H1 (cell line): ENCODE results near the gene PRICKLE1. TPM values are rescaled to one million over a fixed set of nuclear protein-coding genes. Genes with fewer than 3 reads are reported as not detected.

Source experiments
- CTCF ChIA-PET: fragments of 300-600 bp; sonication (Branson Sonifier 250); formaldehyde crosslinking; loops from one replicate; lab custom pipeline; 2021; ENCODE audit not compliant: partially characterized antibody; lab: Charles Lee
- POLR2A ChIA-PET: fragments of 300-600 bp; sonication (Branson Sonifier 250); formaldehyde crosslinking; loops from one replicate; lab custom pipeline; 2021; ENCODE audit warnings: inconsistent platforms; ENCODE audit not compliant: partially characterized antibody; lab: Charles Lee
- DNase-seq, 2 experiments: peaks; one replicate each; pipeline versions ENCODE4 v3.0.0 to v3.0.0-alpha.2; 2010 to 2022; ENCODE audit warnings: low spot score in 2 of 2, low read depth in 1 of 2, mixed read lengths in 1 of 2
- FAIRE-seq: peaks from 2 replicates; lab custom pipeline; 2011; peaks lifted over from hg19 to GRCh38; lab: Jason Lieb, UNC
- H2AFZ ChIP-seq: 2 replicates; pipeline ENCODE4 v1.8.1; 2012; ENCODE audit warnings: low read length, inconsistent platforms
- H2AK5ac ChIP-seq: 2 replicates; pipeline ENCODE4 v1.6.1; 2013; ENCODE audit warnings: low read depth, low read length
- H2BK120ac ChIP-seq: replicated peaks from 2 replicates; pipeline ENCODE3; 2013; ENCODE audit warnings: low read depth, low read length, inconsistent platforms
- H2BK12ac ChIP-seq: 2 replicates; pipeline ENCODE4 v1.6.1; 2013; ENCODE audit warnings: low read depth, low read length
- H2BK15ac ChIP-seq: 2 replicates; pipeline ENCODE4 v1.6.1; 2013; ENCODE audit warnings: low read length
- H2BK20ac ChIP-seq: 2 replicates; pipeline ENCODE4 v1.6.1; 2013; ENCODE audit warnings: low read length
- H2BK5ac ChIP-seq: 2 replicates; pipeline ENCODE4 v1.6.1; 2013; ENCODE audit warnings: low read depth, low read length
- H3K14ac ChIP-seq: 2 replicates; pipeline ENCODE4 v1.6.1; 2013; ENCODE audit warnings: inconsistent platforms; ENCODE audit not compliant: insufficient read length
- H3K18ac ChIP-seq: 2 replicates; pipeline ENCODE4 v1.6.1; 2013; ENCODE audit warnings: low read length; ENCODE audit errors: extremely low read depth
- H3K23ac ChIP-seq: 2 replicates; pipeline ENCODE4 v1.6.1; 2013; ENCODE audit warnings: inconsistent platforms; ENCODE audit not compliant: insufficient read length
- H3K23me2 ChIP-seq: 2 replicates; pipeline ENCODE4 v1.6.1; 2013; ENCODE audit warnings: low read depth, low read length
- H3K27ac ChIP-seq: 2 replicates; pipeline ENCODE4 v1.6.1; 2011; ENCODE audit warnings: low read depth, low read length, inconsistent platforms
- H3K27me3 ChIP-seq, 4 experiments: replicated peaks in 1 of 4; 1 replicate in 1 of 4; 2 replicates in 3 of 4; pipeline versions ENCODE4 v1.6.1 to v1.8.1; 2011 to 2013; ENCODE audit warnings: low read length in 3 of 4, mild to moderate bottlenecking in 3 of 4, inconsistent platforms in 2 of 4, mixed read lengths in 2 of 4, moderate library complexity in 1 of 4; ENCODE audit not compliant: control insufficient read depth in 3 of 4, insufficient read depth in 3 of 4; ENCODE audit errors: extremely low read depth in 1 of 4
- H3K36me3 ChIP-seq, 4 experiments: 2 replicates each; pipeline versions ENCODE4 v1.6.1 to v1.8.1; 2011 to 2013; ENCODE audit warnings: mild to moderate bottlenecking in 4 of 4, low read length in 3 of 4, moderate library complexity in 2 of 4, control low read depth in 1 of 4, inconsistent platforms in 1 of 4; ENCODE audit not compliant: insufficient read depth in 4 of 4, control insufficient read depth in 2 of 4
- H3K4ac ChIP-seq: replicated peaks from 2 replicates; pipeline ENCODE3; 2013; ENCODE audit warnings: low read length, low read depth, mixed read lengths, inconsistent platforms; ENCODE audit not compliant: insufficient read length
- H3K4me1 ChIP-seq, 4 experiments: replicated peaks in 1 of 4; 1 replicate in 1 of 4; 2 replicates in 3 of 4; pipeline versions ENCODE4 v1.6.1 to v1.8.1; 2011 to 2013; ENCODE audit warnings: low read length in 3 of 4, inconsistent platforms in 2 of 4, mixed read lengths in 1 of 4; ENCODE audit not compliant: insufficient read depth in 4 of 4, control insufficient read depth in 3 of 4
- H3K4me2 ChIP-seq, 2 experiments: 2 replicates each; pipeline versions ENCODE4 v1.6.1 to v1.8.1; 2011 to 2013; ENCODE audit warnings: low read depth in 2 of 2, low read length in 2 of 2, control low read depth in 1 of 2, inconsistent platforms in 1 of 2, mild to moderate bottlenecking in 1 of 2; ENCODE audit not compliant: insufficient read depth in 1 of 2
- H3K4me3 ChIP-seq, 4 experiments: fragments of 200-600, 300-600 bp in 1 of 4; sonication (generic), shearing (Covaris generic), sonication (Bioruptor Twin) in 1 of 4; 2 replicates each; pipeline versions ENCODE4 v1.5.1 to v1.8.1; 2011 to 2016; ENCODE audit warnings: low read length in 4 of 4, low read depth in 3 of 4, control low read depth in 2 of 4, inconsistent platforms in 2 of 4, mild to moderate bottlenecking in 2 of 4, mixed read lengths in 1 of 4, moderate library complexity in 1 of 4; ENCODE audit not compliant: insufficient read depth in 2 of 4; ENCODE audit errors: extremely low read depth in 1 of 4
- H3K56ac ChIP-seq: replicated peaks from 2 replicates; pipeline ENCODE3; 2013; ENCODE audit warnings: low read depth, mild to moderate bottlenecking, mixed read lengths, low read length, inconsistent platforms; ENCODE audit not compliant: insufficient read length
- H3K79me1 ChIP-seq: 2 replicates; pipeline ENCODE4 v1.6.1; 2013; ENCODE audit warnings: low read depth, low read length, control low read depth
- H3K79me2 ChIP-seq, 2 experiments: 2 replicates each; pipeline versions ENCODE4 v1.6.1 to v1.8.1; 2012 to 2013; ENCODE audit warnings: low read length in 2 of 2, mild to moderate bottlenecking in 2 of 2, inconsistent platforms in 1 of 2; ENCODE audit not compliant: insufficient read depth in 2 of 2, control insufficient read depth in 1 of 2
- H3K9ac ChIP-seq, 4 experiments: replicated peaks in 1 of 4; 1 replicate in 1 of 4; 2 replicates in 3 of 4; pipeline versions ENCODE4 v1.6.1 to v1.8.1; 2011 to 2013; ENCODE audit warnings: low read depth in 3 of 4, low read length in 3 of 4, control low read depth in 2 of 4, mild to moderate bottlenecking in 2 of 4, moderate library complexity in 2 of 4, inconsistent platforms in 1 of 4; ENCODE audit errors: extremely low read depth in 1 of 4
- H3K9me3 ChIP-seq, 2 experiments: 2 replicates each; pipeline versions ENCODE4 v1.6.1 to v1.8.1; 2012 to 2013; ENCODE audit warnings: mild to moderate bottlenecking in 2 of 2, moderate library complexity in 2 of 2, control low read depth in 1 of 2, inconsistent platforms in 1 of 2, low read depth in 1 of 2, low read length in 1 of 2, mixed read lengths in 1 of 2; ENCODE audit not compliant: insufficient read depth in 2 of 2
- H4K20me1 ChIP-seq, 2 experiments: replicated peaks in 1 of 2; 2 replicates each; pipeline versions ENCODE3 to v1.8.1; 2011 to 2013; ENCODE audit warnings: inconsistent platforms in 2 of 2, low read length in 2 of 2, mild to moderate bottlenecking in 1 of 2; ENCODE audit not compliant: insufficient read depth in 2 of 2, control insufficient read depth in 1 of 2
- H4K5ac ChIP-seq: 2 replicates; pipeline ENCODE4 v1.6.1; 2013; ENCODE audit warnings: low read length, low read depth, mixed read lengths, inconsistent platforms; ENCODE audit not compliant: insufficient read length
- H4K8ac ChIP-seq: 2 replicates; pipeline ENCODE4 v1.8.0; 2013; ENCODE audit warnings: mild to moderate bottlenecking, moderate library complexity, low read length, inconsistent platforms; ENCODE audit not compliant: insufficient read depth; ENCODE audit errors: extremely low read depth
- H4K91ac ChIP-seq: replicated peaks from 2 replicates; pipeline ENCODE3; 2013; ENCODE audit warnings: low read length, mixed read lengths, inconsistent platforms; ENCODE audit not compliant: insufficient read length
- CBX8 ChIP-seq: fragments of 300-800, 300-1000 bp; sonication (generic); IDR thresholded peaks from 2 replicates; pipeline ENCODE4 v1.7.1; 2016; ENCODE audit warnings: low read depth, low read length, borderline replicate concordance
- CTCF ChIP-seq, 3 experiments: IDR thresholded peaks; 1 replicate in 2 of 3; 2 replicates in 1 of 3; pipeline versions ENCODE4 v1.5.1 to v1.6.1; 2011; ENCODE audit warnings: low read length in 3 of 3, mild to moderate bottlenecking in 3 of 3, inconsistent platforms in 2 of 3, low read depth in 1 of 3, moderate library complexity in 1 of 3; ENCODE audit not compliant: insufficient read depth in 1 of 3; ENCODE audit errors: control extremely low read depth in 1 of 3
- SIRT6 ChIP-seq: IDR thresholded peaks from one replicate; pipeline ENCODE4 v1.7.1; 2012; ENCODE audit warnings: low read length, inconsistent platforms
- SRF ChIP-seq: IDR thresholded peaks from 2 replicates; pipeline ENCODE4 v1.6.1; 2011; ENCODE audit warnings: mild to moderate bottlenecking, low read depth, low read length, moderate library complexity
- ZNF274 ChIP-seq: IDR thresholded peaks from 2 replicates; pipeline ENCODE4 v1.7.0; 2012; ENCODE audit warnings: low read length, borderline replicate concordance; ENCODE audit errors: extremely low read depth
- WGBS, 2 experiments: shearing (Covaris generic) in 1 of 2; methylation state at CpG; one replicate each; pipeline versions ENCODE4 v1.1.6 to v1.1.7; 2013 to 2015; ENCODE audit warnings: low lambda C conversion rate in 2 of 2, mixed read lengths in 2 of 2, inconsistent platforms in 1 of 2, low coverage in 1 of 2, missing lambda C conversion rate in 1 of 2; ENCODE audit not compliant: insufficient replicate concordance in 2 of 2, insufficient coverage in 1 of 2, insufficient read length in 1 of 2; ENCODE audit errors: extremely low coverage in 1 of 2, missing lambda C conversion rate in 1 of 2; 5-methylcytosine and 5-hydroxymethylcytosine counted together
- polyA plus RNA-seq, 7 experiments: library from polyadenylated mRNA; depleted of rRNA in 3 of 7; stranded (reverse) in 5 of 7; unstranded in 2 of 7; fragments of >200 nt in 5 of 7; fragments of 200-250 nt in 2 of 7; gene quantifications; 1 replicate in 5 of 7; 2 replicates in 1 of 7; 4 replicates in 1 of 7; pipeline versions ENCODE4 v1.2.1 to v1.2.3, GENCODE V29; 2011 to 2013; ENCODE audit warnings: missing spikeins in 2 of 7, mixed read lengths in 2 of 7
- total RNA-seq: library from RNA; stranded (reverse); fragmentation: NEBNext Ultra II Directional; extraction: Animal tissue kit (Norgen Biotek cat#: 25700); gene quantifications from 2 replicates; pipeline ENCODE4 v1.2.1, GENCODE V29; 2021

PRICKLE1 gene
- total and polyA plus RNA-seq, 2 of the 8 experiments (the other 6 are each of a cell fraction or from before 2014, with no cell fraction given) = 14.0 to 22.4 TPM

- H3K27me3 ChIP-seq = no peaks in the 10 kb centered on the region
- WGBS, 2 experiments = 88% methylated on average over 12 of the region's 12 CpGs; no CpG with 5 or more reads in 1 of the 2 experiments
- H4K5ac ChIP-seq = no peak overlapping the region
- H3K79me2 ChIP-seq = peaks cover 0 to 11% of the 10 kb centered on the region in 2 experiments; a peak in 1 of 4 replicates
- ChIA-PET CTCF (interaction anchor here (0.5 to 1.3 kb wide), 5 partner anchors 9 to 780 kb away, joined by 3 to 9 read pairs (median 3); no protein-coding TSS in a partner anchor), POLR2A (interaction anchor here (0.9 to 1.9 kb wide), 4 partner anchors 9 to 112 kb away, joined by 3 to 7 read pairs (median 3); no protein-coding TSS in a partner anchor)
- no peak overlapping the region for H3K18ac ChIP-seq
- DNase-seq = peak in 1 of 2 experiments; percentile 39
- H3K56ac ChIP-seq = no peak overlapping the region
- no peak overlapping the region for H2BK5ac ChIP-seq
- no peak overlapping the region for H3K9ac ChIP-seq
- no peak overlapping the region for H4K91ac ChIP-seq
- no peak overlapping the region for H2AK5ac ChIP-seq
- no peak overlapping the region for H2BK15ac ChIP-seq
- peaks cover 4 to 56% (median 13%) of the 10 kb centered on the region in 4 experiments; a peak in 5 of 8 replicates for H3K36me3 ChIP-seq
- no peaks in the 10 kb centered on the region for H3K79me1 ChIP-seq
- no peak overlapping the region for H3K14ac ChIP-seq
- no peaks in the 10 kb centered on the region for H3K23me2 ChIP-seq
- H3K4ac ChIP-seq = no peak overlapping the region
- H2AFZ ChIP-seq = no peak overlapping the region
- H2BK12ac ChIP-seq = no peak overlapping the region; the same call in 1 of the 2 replicates
- H4K8ac ChIP-seq = no peak overlapping the region
- peaks cover 0 to 15% (median 7%) of the 10 kb centered on the region in 4 experiments; a peak in 3 of 7 replicates for H3K4me1 ChIP-seq
- no peak overlapping the region for H2BK120ac ChIP-seq
- FAIRE-seq = no peak
- H3K9me3 ChIP-seq = no peaks in the 10 kb centered on the region
- peaks cover 4% of the 10 kb centered on the region in 2 experiments for H4K20me1 ChIP-seq
- no peak overlapping the region for H3K4me3 ChIP-seq
- no peak overlapping the region for H2BK20ac ChIP-seq
- no peak overlapping the region for H3K27ac ChIP-seq
- H3K23ac ChIP-seq = no peak overlapping the region
- TF ChIP-seq SIRT6 (no peak), CTCF (IDR thresholded peaks at IDR 0.05; ENCODE audit: control extremely low read depth in 1 of 3, insufficient read depth in 1 of 3, low read depth in 1 of 3, low read length in 3 of 3) (no peak), SRF (no peak), ZNF274 (no peak), CBX8 (no peak)
- TF ChIP-seq, all 59 proteins: peak for 0
- H3K4me2 ChIP-seq = peak overlapping the region in 1 of 2 experiments; percentile 46; a peak in 2 of 4 replicates
Observed at GRCh38 chr12:42459336-42459847, 130.2 kb downstream of the PRICKLE1 start.
